Measurements from ENCODE around the gene CCDC191.

- TF ChIP-seq CTCF (optimal IDR thresholded peaks at IDR 0.05 in 1 of 3, IDR thresholded peaks at IDR 0.05 in 1 of 3, conservative IDR thresholded peaks at IDR 0.05 in 1 of 3; ENCODE audit: extremely low read depth in 1 of 3, insufficient read depth in 2 of 3, low read length in 3 of 3) (no peak), EZH2 (IDR thresholded peaks at IDR 0.05; ENCODE audit: low read length) (no peak)
Measured at GRCh38 chr3:114019486-114019885, 36.8 kb downstream of the CCDC191 start.

Data from keratinocyte (primary cell).